Measurements from ENCODE around the gene RPS6KL1. TPM values are rescaled to one million over a fixed set of nuclear protein-coding genes. Genes with fewer than 3 reads are reported as not detected.

The RPS6KL1 gene
- total RNA-seq, 8 experiments from 2014 or later = 1.6 to 45.1 (median 29.0) TPM

DNA sequence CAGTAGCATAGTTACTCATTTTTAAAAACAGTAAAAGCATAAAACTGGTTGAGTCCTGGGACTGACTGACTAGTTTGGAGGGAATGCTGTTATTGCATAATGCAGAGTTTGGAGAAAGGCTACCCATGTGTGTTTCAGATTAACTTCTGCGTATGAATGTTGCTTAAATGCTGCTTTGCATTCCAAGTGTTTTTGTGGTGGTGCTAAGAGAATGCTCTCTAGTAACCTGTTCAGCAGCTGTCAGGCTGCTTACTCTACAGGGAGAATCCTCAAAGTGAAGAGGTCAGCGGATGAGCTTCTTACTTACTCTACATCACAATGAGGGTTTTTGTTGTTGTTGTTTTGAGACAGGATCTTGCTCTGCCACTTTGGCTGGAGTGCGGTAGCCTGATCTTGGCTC, 37.1 kb downstream of the RPS6KL1 start:
- Histone ChIP-seq H3K4me1 (replicated peaks in 1 of 2) (peaks cover 14 to 19% of the 10 kb centered on the region in 2 donors), H3K4me3 (no peak overlapping the region), H3K27ac (no peak overlapping the region)
- in situ Hi-C loops (cut with MboI; ENCODE audit: low pct_unique_long_range_greater_than_20kb in 2 of 9, low sequenced_read_pairs in 9 of 9, unreplicated experiment in 9 of 9) = loop anchor here in 1 of 9 experiments (25.0 kb wide), 1 partner anchor 226 kb away; no protein-coding TSS in a partner anchor
- ATAC-seq (replicated peaks in 6 of 8) = no peak
- 0 to 67% (median 19%) methylated on average over 1 to 2 of the region's 3 CpGs; no CpG with 5 or more reads in 5 of the 10 experiments for WGBS, 10 experiments

- ATAC-seq (replicated peaks in 6 of 8) = peak; percentile 55 to 81 (median 65)
- WGBS, 10 experiments = 0 to 4% (median 0%) methylated on average over 1 to 18 of the region's 49 CpGs
Measured at GRCh38 chr14:74882103-74882920, 40.7 kb downstream of the RPS6KL1 start.

GRCh38 chr14:74881431-74882102, 41.5 kb downstream of the RPS6KL1 start, which contains the start of gene DLST:
Gene DLST (plus strand): TSS chr14:74881916. CDS start chr14:74881954, 38 bp downstream.
- in situ Hi-C loops (cut with MboI; ENCODE audit: low pct_unique_long_range_greater_than_20kb in 2 of 9, low sequenced_read_pairs in 9 of 9, unreplicated experiment in 9 of 9) = loop anchor here in 1 of 9 experiments (25.0 kb wide), 1 partner anchor 231 kb away; no protein-coding TSS in a partner anchor
- ATAC-seq (replicated peaks in 6 of 8) = peak; percentile 87 to 99 (median 98)
- 0 to 7% (median 0%) methylated on average over 1 to 5 of the region's 53 CpGs; no CpG with 5 or more reads in 4 of the 10 experiments for WGBS, 10 experiments
- peak within 1 kb of the TSS; percentile 89 to 100 (median 91) for H3K4me3 ChIP-seq
- peaks cover 16 to 19% of the 10 kb centered on the region in 2 donors for H3K4me1 ChIP-seq (replicated peaks in 1 of 2)
- H3K27ac ChIP-seq = peak within 1 kb of the TSS; percentile 78 to 89

More at GRCh38 chr14:74882103-74882920, 40.7 kb downstream of the RPS6KL1 start:
- peak overlapping the region; percentile 89 to 100 (median 91) for H3K4me3 ChIP-seq
- in situ Hi-C loops (cut with MboI; ENCODE audit: low pct_unique_long_range_greater_than_20kb in 2 of 9, low sequenced_read_pairs in 9 of 9, unreplicated experiment in 9 of 9) = loop anchor here in 1 of 9 experiments (25.0 kb wide), 1 partner anchor 230 kb away; no protein-coding TSS in a partner anchor
- H3K27ac ChIP-seq = peak overlapping the region; percentile 78 to 89
- H3K4me1 ChIP-seq (replicated peaks in 1 of 2) = peaks cover 16 to 19% of the 10 kb centered on the region in 2 donors

GRCh38 chr14:74879427-74880182, 43.5 kb downstream of the RPS6KL1 start:
- ATAC-seq (replicated peaks in 6 of 8) = no peak
- Histone ChIP-seq H3K4me1 (replicated peaks in 1 of 2) (peaks cover 16 to 19% of the 10 kb centered on the region in 2 donors), H3K27ac (no peak overlapping the region), H3K4me3 (no peak overlapping the region)
- in situ Hi-C loops (cut with MboI; ENCODE audit: low pct_unique_long_range_greater_than_20kb in 2 of 9, low sequenced_read_pairs in 9 of 9, unreplicated experiment in 9 of 9) = loop anchor here in 1 of 9 experiments (25.0 kb wide), 1 partner anchor 233 kb away; no protein-coding TSS in a partner anchor
- WGBS, 10 experiments = 24 to 100% (median 87%) methylated on average over 1 to 3 of the region's 3 CpGs; no CpG with 5 or more reads in 2 of the 10 experiments

DNA sequence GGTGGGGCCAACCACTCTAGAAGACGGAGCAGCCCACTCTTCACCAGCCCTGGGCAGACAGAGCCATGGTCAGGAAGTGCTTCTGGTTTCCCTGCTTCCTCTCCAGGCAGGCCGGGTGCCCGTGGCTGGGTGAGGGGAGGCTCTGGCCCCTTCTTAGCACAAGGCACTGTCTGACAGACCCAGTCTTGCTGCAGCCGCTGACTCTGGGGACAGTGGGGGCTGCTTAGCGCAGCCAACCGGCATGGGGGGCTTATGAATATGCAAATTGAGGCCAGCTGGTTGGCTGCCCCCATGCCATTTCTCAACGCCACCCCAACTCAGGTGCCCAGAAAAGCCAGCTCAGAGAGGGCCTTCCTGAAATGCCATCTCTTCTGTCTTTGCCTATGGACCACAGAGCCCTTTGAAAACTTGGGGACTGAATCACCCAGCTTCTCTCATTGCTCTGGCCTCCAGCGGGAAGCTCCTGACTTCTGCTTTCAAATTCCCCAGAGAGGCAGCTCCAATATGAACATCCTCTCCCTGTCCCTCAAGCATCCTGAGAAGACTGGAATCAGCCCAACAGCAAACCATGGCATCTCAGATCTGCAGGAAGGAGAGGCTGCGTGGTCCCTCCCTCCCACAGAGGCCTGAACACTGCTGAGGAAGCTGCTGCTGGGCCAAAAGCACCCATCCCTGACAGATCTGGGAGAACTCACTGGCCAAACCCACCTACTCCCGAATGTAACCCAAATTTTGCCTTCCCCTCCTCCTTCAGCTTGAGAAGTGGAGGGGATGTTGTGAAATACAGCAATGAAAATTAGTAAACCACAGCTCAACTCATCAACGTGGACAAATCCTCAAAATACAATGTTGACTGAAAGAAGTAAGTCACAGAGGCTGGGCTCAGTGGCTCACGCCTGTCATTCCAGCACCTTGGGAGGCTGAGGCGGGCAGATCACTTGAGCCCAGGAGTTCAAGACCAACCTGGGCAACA, 46.8 kb downstream of the RPS6KL1 start, which contains the start of gene PROX2:
TSS of gene PROX2 (minus strand) at position 205 of the 973 bp plus-strand sequence. CDS start 12,311 bp downstream, outside the sequence.
- peaks cover 2 to 4% of the 10 kb centered on the region in 2 donors for H3K4me1 ChIP-seq (replicated peaks in 1 of 2)
- no peak within 1 kb of the TSS for H3K27ac ChIP-seq
- no peak within 1 kb of the TSS for H3K4me3 ChIP-seq
- no peak for ATAC-seq (replicated peaks in 6 of 8)
- WGBS, 10 experiments = 0 to 100% (median 63%) methylated on average over 1 to 5 of the region's 13 CpGs; no CpG with 5 or more reads in 2 of the 10 experiments
- in situ Hi-C loops (cut with MboI; ENCODE audit: low pct_unique_long_range_greater_than_20kb in 2 of 9, low sequenced_read_pairs in 9 of 9, unreplicated experiment in 9 of 9) = loop anchor here in 1 of 9 experiments (25.0 kb wide), 1 partner anchor 236 kb away; no protein-coding TSS in a partner anchor

GRCh38 chr14:74875204-74875603, 47.9 kb downstream of the RPS6KL1 start:
- 83 to 100% (median 96%) methylated on average over 1 to 5 of the region's 5 CpGs for WGBS, 10 experiments
- no peak for ATAC-seq (replicated peaks in 6 of 8)
- Histone ChIP-seq H3K4me1 (replicated peaks in 1 of 2) (no peaks in the 10 kb centered on the region), H3K4me3 (no peak overlapping the region), H3K27ac (no peak overlapping the region)
- in situ Hi-C loops (cut with MboI; ENCODE audit: low pct_unique_long_range_greater_than_20kb in 2 of 9, low sequenced_read_pairs in 9 of 9, unreplicated experiment in 9 of 9) = loop anchor here in 1 of 9 experiments (25.0 kb wide), 1 partner anchor 237 kb away; no protein-coding TSS in a partner anchor

DNA sequence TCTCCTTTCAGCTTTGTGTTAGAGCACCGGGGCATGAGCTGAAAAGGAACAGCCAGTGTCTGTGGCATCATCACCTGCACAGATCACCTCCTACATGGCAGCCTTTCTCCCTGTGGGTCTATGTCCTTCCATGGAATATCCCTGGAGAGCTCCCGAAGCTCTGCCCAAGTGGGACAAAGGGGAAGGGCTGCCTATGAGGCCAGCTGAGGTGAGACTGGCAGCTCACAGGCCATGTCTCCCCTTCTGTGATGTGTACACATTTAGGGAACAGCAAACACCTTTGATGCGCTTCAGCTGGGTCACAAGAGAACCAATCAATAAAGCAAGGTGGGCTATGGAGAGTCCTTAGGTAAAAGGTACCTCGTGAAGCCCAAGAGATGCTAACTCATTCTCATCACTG, 51.2 kb downstream of the RPS6KL1 start:
- 67 to 100% (median 83%) methylated on average over 1 to 4 of the region's 4 CpGs; no CpG with 5 or more reads in 3 of the 10 experiments for WGBS, 10 experiments
- in situ Hi-C loops (cut with MboI; ENCODE audit: low pct_unique_long_range_greater_than_20kb in 2 of 9, low sequenced_read_pairs in 9 of 9, unreplicated experiment in 9 of 9) = no loop called here
- no peak overlapping the region for H3K4me3 ChIP-seq
- peaks cover 9 to 12% of the 10 kb centered on the region in 2 donors for H3K4me1 ChIP-seq (replicated peaks in 1 of 2)
- no peak overlapping the region for H3K27ac ChIP-seq
- no peak for ATAC-seq (replicated peaks in 6 of 8)

GRCh38 chr14:74868739-74869138, 54.3 kb downstream of the RPS6KL1 start:
- Histone ChIP-seq H3K4me3 (no peak overlapping the region), H3K27ac (no peak overlapping the region), H3K4me1 (replicated peaks in 1 of 2) (peaks cover 9 to 13% of the 10 kb centered on the region in 2 donors)
- in situ Hi-C loops (cut with MboI; ENCODE audit: low pct_unique_long_range_greater_than_20kb in 2 of 9, low sequenced_read_pairs in 9 of 9, unreplicated experiment in 9 of 9) = no loop called here
- WGBS, 10 experiments = 40 to 92% (median 86%) methylated on average over 1 to 6 of the region's 8 CpGs; no CpG with 5 or more reads in 5 of the 10 experiments
- no peak for ATAC-seq (replicated peaks in 6 of 8)

GRCh38 chr14:74867673-74868072, 55.4 kb downstream of the RPS6KL1 start:
- Histone ChIP-seq H3K4me1 (replicated peaks in 1 of 2) (peaks cover 9 to 13% of the 10 kb centered on the region in 2 donors), H3K27ac (no peak overlapping the region), H3K4me3 (no peak overlapping the region)
- 0 to 72% (median 43%) methylated on average over 1 to 5 of the region's 5 CpGs; no CpG with 5 or more reads in 1 of the 10 experiments for WGBS, 10 experiments
- in situ Hi-C loops (cut with MboI; ENCODE audit: low pct_unique_long_range_greater_than_20kb in 2 of 9, low sequenced_read_pairs in 9 of 9, unreplicated experiment in 9 of 9) = no loop called here
- peak in 3 of 8 experiments; percentile 42 to 79 (median 48) for ATAC-seq (replicated peaks in 6 of 8)

DNA sequence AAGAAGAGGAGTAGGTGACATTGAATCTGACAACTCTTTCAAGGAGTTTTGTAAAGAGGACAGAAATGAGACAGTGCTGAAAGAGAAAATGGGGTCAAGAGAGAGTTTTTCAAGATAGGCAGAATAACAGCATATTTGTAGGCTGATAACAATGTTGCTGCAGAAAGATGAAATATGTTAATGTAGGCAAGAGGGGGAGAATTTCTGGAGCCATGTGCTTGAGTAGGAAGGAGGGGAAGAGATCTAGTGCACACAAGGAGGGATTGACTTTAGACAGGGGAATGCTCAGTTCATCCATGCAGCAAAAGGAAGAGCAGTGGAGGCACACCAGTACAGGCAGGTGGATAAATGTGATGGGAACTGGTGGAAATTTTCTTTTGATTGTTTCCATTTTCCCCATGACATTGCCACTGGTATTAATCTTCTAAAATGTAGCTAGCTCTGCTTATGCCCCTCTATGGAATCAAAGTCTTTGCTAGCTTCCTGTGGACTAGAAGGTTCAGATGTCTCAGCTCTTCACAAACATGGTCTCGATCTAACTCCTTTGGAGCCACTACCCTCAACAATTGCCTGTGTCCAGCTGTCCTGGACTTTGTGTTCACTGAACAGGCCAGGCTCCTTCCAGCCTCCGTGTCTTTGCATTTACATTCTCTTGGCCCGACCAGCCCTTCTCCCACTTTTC, 56.2 kb downstream of the RPS6KL1 start:
- ATAC-seq (replicated peaks in 6 of 8) = no peak
- 20 to 100% (median 60%) methylated on average over 1 to 3 of the region's 3 CpGs; no CpG with 5 or more reads in 1 of the 10 experiments for WGBS, 10 experiments
- Histone ChIP-seq H3K4me3 (no peak overlapping the region), H3K4me1 (replicated peaks in 1 of 2) (peaks cover 9 to 13% of the 10 kb centered on the region in 2 donors), H3K27ac (no peak overlapping the region)
- in situ Hi-C loops (cut with MboI; ENCODE audit: low pct_unique_long_range_greater_than_20kb in 2 of 9, low sequenced_read_pairs in 9 of 9, unreplicated experiment in 9 of 9) = no loop called here

GRCh38 chr14:74865156-74865555, 57.9 kb downstream of the RPS6KL1 start:
- ATAC-seq (replicated peaks in 6 of 8) = no peak
- H3K27ac ChIP-seq = no peak overlapping the region
- peaks cover 9 to 13% of the 10 kb centered on the region in 2 donors for H3K4me1 ChIP-seq (replicated peaks in 1 of 2)
- 50 to 100% (median 88%) methylated on average over 1 to 5 of the region's 5 CpGs; no CpG with 5 or more reads in 1 of the 10 experiments for whole genome bisulfite sequencing, 10 experiments
- in situ Hi-C loops (cut with MboI; ENCODE audit: low pct_unique_long_range_greater_than_20kb in 2 of 9, low sequenced_read_pairs in 9 of 9, unreplicated experiment in 9 of 9) = no loop called here
- no peak overlapping the region for H3K4me3 ChIP-seq
